ENCODE results near the gene ATAD2B. TPM values are rescaled to one million over a fixed set of nuclear protein-coding genes. Genes with fewer than 3 reads are reported as not detected.
A peak's percentile ranks its signal among the peaks of the same experiment; 100 is the strongest.

The ATAD2B gene
- total RNA-seq, 1 experiment from 2014 or later = 19.7 TPM

GRCh38 chr2:23900541-23901322 lies 26.2 kb downstream of the ATAD2B start:
- Mint-ChIP-seq H3K27ac (ENCODE audit: unreplicated experiment) (peak overlapping the region; percentile 54), H3K9me3 (ENCODE audit: low read depth, unreplicated experiment) (peaks cover 3% of the 10 kb centered on the region), H3K4me1 (ENCODE audit: low read depth, unreplicated experiment) (peaks cover 36% of the 10 kb centered on the region), H3K4me3 (ENCODE audit: low read depth, unreplicated experiment) (peak overlapping the region; percentile 37), H3K36me3 (ENCODE audit: insufficient read depth, unreplicated experiment) (no peaks in the 10 kb centered on the region), H3K27me3 (ENCODE audit: unreplicated experiment) (no peaks in the 10 kb centered on the region)
- TF ChIP-seq CTCF (IDR thresholded peaks at IDR 0.05; ENCODE audit: unreplicated experiment) = no peak
- no TSS peak for BruUV-seq (replicated peaks)
- CTCF ChIA-PET = interaction anchor here (0.7 to 1.2 kb wide), 2 partner anchors 26 to 29 kb away, joined by 3 to 4 read pairs; partner anchors contain the start of gene ATAD2B
- intact Hi-C loops (cut with micrococcal nuclease; ENCODE audit: unreplicated experiment) = no loop called here
- DNase-seq = peak; percentile 37

GRCh38 chr2:23900133-23900532 lies 26.8 kb downstream of the ATAD2B start:
- Mint-ChIP-seq H3K9me3 (ENCODE audit: low read depth, unreplicated experiment) (peaks cover 3% of the 10 kb centered on the region), H3K4me3 (ENCODE audit: low read depth, unreplicated experiment) (no peak overlapping the region), H3K36me3 (ENCODE audit: insufficient read depth, unreplicated experiment) (no peaks in the 10 kb centered on the region), H3K4me1 (ENCODE audit: low read depth, unreplicated experiment) (peaks cover 36% of the 10 kb centered on the region), H3K27ac (ENCODE audit: unreplicated experiment) (no peak overlapping the region), H3K27me3 (ENCODE audit: unreplicated experiment) (no peaks in the 10 kb centered on the region)
- CTCF ChIA-PET = no interaction called here
- no peak for DNase-seq
- BruUV-seq (replicated peaks) = no TSS peak
- intact Hi-C loops (cut with micrococcal nuclease; ENCODE audit: unreplicated experiment) = no loop called here
- TF ChIP-seq CTCF (IDR thresholded peaks at IDR 0.05; ENCODE audit: unreplicated experiment) = no peak

GRCh38 chr2:23871206-23871605 lies 55.7 kb downstream of the ATAD2B start:
- H3K27me3 Mint-ChIP-seq (ENCODE audit: unreplicated experiment) = no peaks in the 10 kb centered on the region
- peaks cover 10% of the 10 kb centered on the region for H3K36me3 Mint-ChIP-seq (ENCODE audit: insufficient read depth, unreplicated experiment)
- no TSS peak for BruUV-seq (replicated peaks)
- no peak overlapping the region for H3K4me3 Mint-ChIP-seq (ENCODE audit: low read depth, unreplicated experiment)
- no peak for DNase-seq
- CTCF ChIA-PET = interaction anchor here (0.7 kb wide), 1 partner anchor 1886 kb away, joined by 3 read pairs; no protein-coding TSS in a partner anchor
- no peaks in the 10 kb centered on the region for H3K9me3 Mint-ChIP-seq (ENCODE audit: low read depth, unreplicated experiment)
- intact Hi-C loops (cut with micrococcal nuclease; ENCODE audit: unreplicated experiment) = no loop called here
- no peaks in the 10 kb centered on the region for H3K4me1 Mint-ChIP-seq (ENCODE audit: low read depth, unreplicated experiment)
- no peak for TF ChIP-seq CTCF (IDR thresholded peaks at IDR 0.05; ENCODE audit: unreplicated experiment)
- no peak overlapping the region for H3K27ac Mint-ChIP-seq (ENCODE audit: unreplicated experiment)

- H3K9me3 Mint-ChIP-seq (ENCODE audit: low read depth, unreplicated experiment) = no peaks in the 10 kb centered on the region
- peaks cover 5% of the 10 kb centered on the region for H3K36me3 Mint-ChIP-seq (ENCODE audit: insufficient read depth, unreplicated experiment)
- no TSS peak for BruUV-seq (replicated peaks)
Observed at GRCh38 chr2:23867449-23867848, 59.5 kb downstream of the ATAD2B start.

More at GRCh38 chr2:23867449-23867848, 59.5 kb downstream of the ATAD2B start:
- no peak for DNase-seq
- TF ChIP-seq CTCF (IDR thresholded peaks at IDR 0.05; ENCODE audit: unreplicated experiment) = no peak
- CTCF ChIA-PET = no interaction called here
- Mint-ChIP-seq H3K27me3 (ENCODE audit: unreplicated experiment) (no peaks in the 10 kb centered on the region), H3K27ac (ENCODE audit: unreplicated experiment) (no peak overlapping the region), H3K4me3 (ENCODE audit: low read depth, unreplicated experiment) (no peak overlapping the region), H3K4me1 (ENCODE audit: low read depth, unreplicated experiment) (no peaks in the 10 kb centered on the region)
- intact Hi-C loops (cut with micrococcal nuclease; ENCODE audit: unreplicated experiment) = no loop called here

Measured in Calu3 (cell line).